NCI-H1436 treated with DMSO at 0.1 percent for 48 hours (cell line): ENCODE results near the gene CCNO.

Source experiments
- DNase-seq: peaks from one replicate; lab custom pipeline; 2025; lab: John Stamatoyannopoulos, UW

Gene CCNO

GRCh38 chr5:55232985-55233928, at the start of gene CCNO:
TSS of gene CCNO (minus strand) at chr5:55233608. CDS start at chr5:55233523, 85 bp downstream.
- DNase-seq: peak; percentile 24

GRCh38 chr5:55278778-55279177, 45.4 kb upstream of the CCNO start:
- no peak for DNase-seq

- DNase-seq: no peak
Measured at GRCh38 chr5:55276771-55277170, 43.4 kb upstream of the CCNO start.

- DNase-seq: no peak
Measured at GRCh38 chr5:55258339-55258738, 24.9 kb upstream of the CCNO start.

GRCh38 chr5:55254802-55255201, 21.4 kb upstream of the CCNO start:
- DNase-seq: no peak

GRCh38 chr5:55250064-55250463, 16.7 kb upstream of the CCNO start:
- no peak for DNase-seq

GRCh38 chr5:55241746-55242145, 8.3 kb upstream of the CCNO start:
- no peak for DNase-seq

GRCh38 chr5:55236800-55237199, 3.4 kb upstream of the CCNO start:
- DNase-seq: no peak

GRCh38 chr5:55234121-55234700, 803 bp upstream of the CCNO start:
- no peak for DNase-seq

GRCh38 chr5:55232271-55232984, 980 bp downstream of the CCNO start:
- no peak for DNase-seq

GRCh38 chr5:55231919-55232270, 1.5 kb downstream of the CCNO start:
- DNase-seq: no peak

- no peak for DNase-seq
Measured at GRCh38 chr5:55231029-55231918, 2.1 kb downstream of the CCNO start.

- no peak for DNase-seq
Measured at GRCh38 chr5:55230086-55230629, 3.2 kb downstream of the CCNO start.

GRCh38 chr5:55227664-55228430, 5.6 kb downstream of the CCNO start:
- DNase-seq: no peak

- peak; percentile 11 for DNase-seq
Measured at GRCh38 chr5:55226934-55227663, 6.3 kb downstream of the CCNO start, which contains the start of gene MCIDAS. TSS of gene MCIDAS (minus strand) at chr5:55227315. CDS start at chr5:55227138, 177 bp downstream.

GRCh38 chr5:55226027-55226933, 7.1 kb downstream of the CCNO start:
- no peak for DNase-seq

GRCh38 chr5:55225346-55225745, 8.1 kb downstream of the CCNO start:
- DNase-seq: no peak

GRCh38 chr5:55223812-55224240, 9.6 kb downstream of the CCNO start:
- DNase-seq: no peak
